T-helper 2 cell treated with Interferon-gamma antibody and Interleukin-4, amounts not matched to agents 100 ng/mL and 5 ng/mL, for 36 hours (primary cell): ENCODE measurements around the gene LIN7C. TPM values are rescaled to one million over a fixed set of nuclear protein-coding genes. Genes with fewer than 3 reads are reported as not detected.

ENCODE experiments used
- intact Hi-C: fragments of 100-400 bp; cut with micrococcal nuclease; formaldehyde crosslinking; loops from one replicate; pipeline ENCODE4 v1.15.1; 2023
- total RNA-seq: library from RNA; stranded (reverse); gene quantifications from 2 replicates; pipeline ENCODE4 v1.2.3, GENCODE V29; 2022

Gene LIN7C
- total RNA-seq, 1 donor from 2014 or later = 23.8 TPM

GRCh38 chr11:27471589-27472397 lies 34.8 kb downstream of the LIN7C start:
- intact Hi-C loops = loop anchor here (1.0 to 5.0 kb wide), 2 partner anchors 36 to 108 kb away; partner anchors contain the start of genes CCDC34 and LIN7C

- intact Hi-C loops = loop anchor here (5.0 kb wide), 1 partner anchor 36 kb away; the partner anchor contains the start of gene LIN7C
These were observed 35.6 kb downstream of the LIN7C start for GRCh38 chr11:27470826-27471588.

DNA sequence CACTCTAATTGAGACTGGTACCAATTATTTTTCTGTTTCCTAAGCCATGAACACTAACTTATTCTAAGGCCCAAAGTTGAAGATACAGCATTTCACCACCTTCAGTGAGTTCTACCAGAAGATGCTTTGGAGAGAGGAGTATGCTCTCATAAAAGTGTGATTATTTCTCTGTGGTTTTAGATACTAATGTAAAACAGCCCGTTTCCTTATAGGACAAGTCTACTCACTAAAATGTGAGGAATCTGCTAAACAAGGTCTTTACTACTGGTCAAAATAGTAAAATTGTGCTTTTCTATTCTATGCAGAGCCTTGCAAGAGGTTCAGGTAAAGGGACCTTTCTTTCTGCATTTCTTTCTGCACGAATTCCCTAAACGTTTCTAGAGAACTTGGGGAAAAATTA lies 36.4 kb downstream of the LIN7C start:
- intact Hi-C loops = loop anchor here (5.0 kb wide), 1 partner anchor 37 kb away; the partner anchor contains the start of gene LIN7C

- intact Hi-C loops = no loop called here
These were observed 37.4 kb downstream of the LIN7C start for GRCh38 chr11:27468995-27469695.

DNA sequence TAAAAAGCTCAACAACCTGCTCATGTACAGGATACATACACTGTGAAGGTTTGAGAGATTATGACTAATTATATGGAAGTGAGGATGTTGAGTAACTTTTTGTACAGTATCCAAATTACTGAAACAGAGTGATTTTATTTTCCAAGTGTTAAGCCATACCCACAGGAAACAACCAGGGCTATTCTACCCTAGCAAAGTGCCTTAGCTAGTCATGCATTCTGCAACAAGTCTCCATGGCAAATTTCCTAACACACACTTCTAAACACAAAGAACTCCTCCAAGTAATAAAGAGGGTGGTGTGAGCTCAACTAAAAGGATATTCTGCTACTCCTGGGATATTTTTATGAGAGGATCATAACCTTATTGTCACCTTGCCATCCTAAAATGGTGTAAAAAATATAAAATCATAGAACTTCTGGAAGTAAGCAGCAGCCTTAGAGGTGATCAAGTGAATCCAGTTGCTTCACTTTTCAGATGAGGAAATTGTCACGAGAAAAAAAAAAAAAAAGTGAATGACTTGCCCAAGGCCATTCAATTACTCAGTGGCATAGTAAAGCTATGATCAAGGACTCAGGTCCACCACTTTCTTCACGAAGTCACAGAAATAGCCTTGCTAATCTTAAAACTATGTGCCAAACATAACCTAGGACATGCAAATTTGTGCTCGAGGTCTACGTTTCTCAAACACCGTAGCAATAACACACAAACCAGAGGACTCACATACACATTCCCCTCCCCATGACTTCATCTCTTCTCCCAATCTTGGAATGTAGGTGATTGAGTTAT lies 38.2 kb downstream of the LIN7C start:
- intact Hi-C loops = no loop called here

DNA sequence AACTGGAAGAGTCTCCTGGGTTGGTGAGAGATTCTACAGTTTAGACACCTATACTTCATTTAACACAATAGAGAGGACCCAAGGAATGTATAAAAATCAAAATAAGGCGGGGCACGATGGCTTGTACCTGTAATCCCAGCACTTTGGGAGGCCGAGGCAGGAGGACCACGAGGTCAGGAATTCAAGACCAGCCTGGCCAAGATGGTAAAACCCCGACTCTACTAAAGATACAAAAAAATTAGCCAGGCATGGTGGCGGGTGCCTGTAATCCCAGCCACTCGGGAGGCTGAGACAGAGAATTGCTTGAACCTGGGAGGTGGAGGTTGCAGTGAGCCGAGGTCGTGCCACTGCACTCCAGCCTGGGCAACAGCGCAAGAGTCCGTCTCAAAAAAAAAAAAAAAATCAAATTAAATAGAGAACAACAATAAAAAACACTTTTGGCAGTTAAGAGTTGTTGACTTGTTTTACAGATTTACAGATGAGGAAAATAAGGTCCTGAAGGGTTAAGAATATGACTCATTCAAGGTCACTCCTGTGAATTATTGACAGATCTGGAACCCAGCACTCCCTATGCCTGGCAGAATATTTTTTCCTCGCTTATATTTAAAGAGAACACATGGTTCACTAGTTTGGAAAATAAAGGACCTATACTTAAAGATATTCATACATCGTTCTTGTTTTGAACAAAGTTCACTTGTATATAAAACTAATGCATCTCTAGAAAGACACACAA lies 39.2 kb downstream of the LIN7C start:
- intact Hi-C loops = no loop called here

DNA sequence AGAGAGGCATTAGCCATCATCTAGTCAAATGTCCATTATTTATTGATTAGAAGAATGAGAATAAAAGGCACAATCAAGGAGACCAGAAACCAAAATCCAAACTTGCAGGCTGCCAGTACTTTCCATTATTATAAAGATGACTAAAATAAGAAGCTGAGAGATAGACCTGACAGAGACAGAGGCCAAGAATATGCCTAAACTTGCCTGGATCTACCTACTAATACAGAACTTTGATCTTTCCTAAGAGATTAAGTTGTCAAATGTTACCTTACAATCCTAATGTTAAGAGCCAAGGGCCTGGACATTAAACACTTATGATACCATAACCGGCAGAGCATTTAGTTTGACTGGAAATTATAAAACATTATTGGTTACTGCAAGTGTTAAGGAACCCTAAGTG lies 40.2 kb downstream of the LIN7C start:
- intact Hi-C loops = no loop called here

DNA sequence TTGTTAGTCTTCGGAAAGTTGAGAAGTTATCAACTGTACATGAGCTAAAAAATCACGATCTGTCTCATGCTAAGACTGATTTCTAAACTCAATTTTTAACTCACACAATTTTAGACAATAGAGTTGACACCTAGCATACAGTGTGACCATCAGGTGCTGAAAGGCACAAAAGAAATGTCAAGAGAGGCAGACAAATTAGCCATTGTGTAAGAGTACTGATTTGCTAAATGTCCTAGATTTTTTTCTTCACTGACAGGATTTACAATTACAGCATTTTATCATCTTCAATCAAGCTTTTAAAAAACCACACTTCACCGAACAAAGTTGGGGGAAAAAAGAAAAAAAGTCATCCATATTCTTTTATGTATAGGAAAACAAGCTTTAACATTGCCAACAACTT lies 40.9 kb downstream of the LIN7C start:
- intact Hi-C loops = no loop called here

- intact Hi-C loops = no loop called here
These were observed 41.7 kb downstream of the LIN7C start for GRCh38 chr11:27464909-27465308.

- intact Hi-C loops = no loop called here
These were observed 42.3 kb downstream of the LIN7C start for GRCh38 chr11:27464289-27464696.

DNA sequence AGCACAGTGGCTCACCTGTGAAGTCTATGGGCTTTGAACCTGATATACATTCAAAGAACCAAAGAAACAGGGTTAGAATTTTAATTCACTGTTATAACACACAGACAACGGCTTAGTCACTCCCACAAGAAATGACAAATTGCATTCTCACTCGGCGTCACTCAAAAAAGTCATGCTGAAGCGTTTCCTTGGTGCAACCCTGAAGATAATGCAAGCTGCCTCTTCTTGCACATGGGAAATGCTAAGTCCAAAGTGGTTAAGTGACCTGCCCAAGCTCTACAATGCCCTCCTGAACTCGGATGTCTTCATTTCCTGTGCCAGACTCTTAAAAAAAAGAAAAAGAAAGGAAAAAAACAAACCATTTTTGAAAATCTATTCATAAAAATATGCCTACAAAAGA lies 44.0 kb downstream of the LIN7C start:
- intact Hi-C loops = no loop called here

GRCh38 chr11:27460158-27460978 lies 46.2 kb downstream of the LIN7C start:
- intact Hi-C loops = no loop called here

- intact Hi-C loops = no loop called here
These were observed 47.4 kb downstream of the LIN7C start for GRCh38 chr11:27459191-27459590.

GRCh38 chr11:27458182-27458581 lies 48.4 kb downstream of the LIN7C start:
- intact Hi-C loops = no loop called here

DNA sequence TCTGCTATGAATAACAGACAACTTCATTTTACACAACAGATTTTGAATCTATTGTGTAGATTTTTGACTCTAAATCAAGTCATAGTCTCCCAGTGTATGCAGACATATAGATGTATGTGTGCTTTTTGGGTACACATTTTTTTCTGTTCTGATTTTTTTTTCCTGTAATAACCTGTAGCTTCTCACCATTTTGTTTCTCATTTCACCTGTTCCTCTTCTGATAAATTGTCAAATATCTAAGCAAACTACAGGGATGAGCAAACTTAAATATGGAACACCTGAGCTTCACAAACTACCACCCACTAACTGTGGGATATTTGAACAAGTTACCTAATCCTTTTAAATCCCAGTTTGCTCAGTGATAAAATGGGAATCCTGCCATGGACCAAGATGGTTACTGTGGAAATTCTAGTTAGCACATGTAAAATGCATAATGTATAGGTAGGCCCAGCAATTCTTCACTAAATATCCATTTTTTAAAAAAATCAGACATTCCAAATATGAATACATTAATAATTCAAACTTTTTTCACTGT lies 49.7 kb downstream of the LIN7C start:
- intact Hi-C loops = no loop called here

- intact Hi-C loops = no loop called here
These were observed 50.3 kb downstream of the LIN7C start for GRCh38 chr11:27456140-27456794.

DNA sequence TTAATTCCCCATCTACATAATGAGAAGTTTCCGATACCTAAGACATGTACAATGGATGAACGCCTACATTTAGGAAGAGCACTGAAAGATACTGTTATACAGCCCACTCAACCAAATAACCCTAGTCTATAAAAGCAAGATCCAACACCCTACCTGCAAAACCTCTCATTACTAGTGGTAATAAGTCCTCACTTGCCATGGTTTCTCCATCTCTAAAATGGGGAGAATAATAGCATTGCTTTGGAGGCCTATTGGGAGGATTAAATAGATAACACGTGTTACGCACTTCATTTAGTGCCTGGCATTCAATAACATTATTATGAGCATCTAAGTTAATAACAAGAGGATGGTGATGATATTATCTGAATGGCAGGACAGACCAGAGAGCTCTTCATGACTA lies 50.9 kb downstream of the LIN7C start:
- intact Hi-C loops = no loop called here

- intact Hi-C loops = no loop called here
These were observed 52.9 kb downstream of the LIN7C start for GRCh38 chr11:27453701-27454100.

DNA sequence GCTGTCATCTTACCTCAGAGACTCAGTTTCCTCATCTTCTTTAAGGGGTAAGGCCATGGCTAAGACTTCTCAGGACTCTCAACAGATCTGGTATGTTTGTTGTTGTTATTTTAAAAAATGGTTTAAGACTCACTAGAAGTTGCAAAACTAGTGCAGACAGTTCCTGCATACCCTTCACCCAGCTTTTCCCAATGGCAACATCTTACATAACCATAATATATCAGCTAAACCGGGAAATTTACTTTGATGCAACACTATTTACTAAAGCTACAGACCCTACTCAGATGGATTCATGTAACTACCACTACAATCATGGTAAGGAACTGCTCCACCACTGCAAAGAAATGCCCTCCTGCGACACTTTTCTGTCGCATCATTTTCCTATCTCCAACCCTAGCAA lies 54.4 kb downstream of the LIN7C start:
- intact Hi-C loops = no loop called here
